CD4-positive, alpha-beta memory T cell (primary cell): Measurements from ENCODE around the gene LRRC37B. TPM values are rescaled to one million over a fixed set of nuclear protein-coding genes. Genes with fewer than 3 reads are reported as not detected.
"Not testable (repeated sequence)": the region's sequence is repeated elsewhere in the genome, so short reads cannot be mapped to it uniquely, and the experiment has no call there.

Source experiments
- CTCF ChIA-PET: fragments of 350-600 bp; sonication (Branson Sonifier 250); formaldehyde crosslinking; loops from one replicate; lab custom pipeline; 2021; ENCODE audit warnings: inconsistent platforms; ENCODE audit not compliant: partially characterized antibody; lab: Charles Lee
- POLR2A ChIA-PET: fragments of 350-600 bp; sonication (Branson Sonifier 250); formaldehyde crosslinking; loops from one replicate; lab custom pipeline; 2021; ENCODE audit not compliant: partially characterized antibody; lab: Charles Lee
- DNase-seq, 5 donors: peaks; one replicate each; pipeline versions ENCODE4 v3.0.0 to v3.0.0-alpha.2; 2020 to 2022; ENCODE audit warnings: mixed read lengths in 1 of 5
- H3K27ac ChIP-seq: one replicate; pipeline ENCODE4 v1.7.0; 2013; ENCODE audit warnings: low read depth, low read length
- H3K27me3 ChIP-seq: 2 replicates; pipeline ENCODE4 v1.7.0; 2013; ENCODE audit warnings: mild to moderate bottlenecking, low read length, moderate library complexity; ENCODE audit not compliant: insufficient read depth
- H3K36me3 ChIP-seq: 2 replicates; pipeline ENCODE4 v1.7.0; 2013; ENCODE audit warnings: mild to moderate bottlenecking, low read length, moderate library complexity; ENCODE audit not compliant: insufficient read depth
- H3K4me1 ChIP-seq: 2 replicates; pipeline ENCODE4 v1.7.0; 2013; ENCODE audit warnings: mild to moderate bottlenecking, low read length, moderate library complexity; ENCODE audit not compliant: insufficient read depth
- H3K4me3 ChIP-seq, 2 donors: one replicate each; pipeline ENCODE4 v1.7.0; 2013; ENCODE audit warnings: low read length in 2 of 2, mild to moderate bottlenecking in 1 of 2
- H3K9me3 ChIP-seq, 2 donors: one replicate each; pipeline ENCODE4 v1.7.0; 2013; ENCODE audit warnings: low read length in 2 of 2, control low read depth in 1 of 2; ENCODE audit not compliant: control insufficient read depth in 1 of 2
- H3K27ac Mint-ChIP-seq, 7 donors: one replicate each; pipeline ENCODE4 v1.8.0; 2020 to 2021; ENCODE audit warnings: mixed read lengths in 7 of 7, mild to moderate bottlenecking in 6 of 7, inconsistent platforms in 3 of 7, moderate library complexity in 3 of 7
- H3K27me3 Mint-ChIP-seq, 2 donors: one replicate each; pipeline ENCODE4 v1.8.0; 2020 to 2021; ENCODE audit warnings: mixed read lengths in 2 of 2
- H3K36me3 Mint-ChIP-seq, 2 donors: one replicate each; pipeline ENCODE4 v1.8.0; 2020 to 2021; ENCODE audit warnings: mixed read lengths in 2 of 2, inconsistent platforms in 1 of 2, mild to moderate bottlenecking in 1 of 2
- H3K4me1 Mint-ChIP-seq, 4 donors: one replicate each; pipeline ENCODE4 v1.8.0; 2020 to 2021; ENCODE audit warnings: mixed read lengths in 4 of 4, mild to moderate bottlenecking in 1 of 4
- H3K4me3 Mint-ChIP-seq, 8 donors: one replicate each; pipeline ENCODE4 v1.8.0; 2020 to 2021; ENCODE audit warnings: mixed read lengths in 8 of 8, mild to moderate bottlenecking in 7 of 8, moderate library complexity in 6 of 8, inconsistent platforms in 3 of 8
- H3K9me3 Mint-ChIP-seq, 8 donors: one replicate each; pipeline ENCODE4 v1.8.0; 2020 to 2021; ENCODE audit warnings: mixed read lengths in 8 of 8, mild to moderate bottlenecking in 5 of 8, inconsistent platforms in 3 of 8, moderate library complexity in 1 of 8
- intact Hi-C: fragments of 100-400 bp; cut with micrococcal nuclease; formaldehyde crosslinking; loops from one replicate; pipeline ENCODE4 v1.15.1; 2023
- polyA plus RNA-seq, 2 donors: library from polyadenylated mRNA; unstranded; fragments of 300-500 nt; fragmentation: Illumina TruSeq; gene quantifications; one replicate each; pipeline ENCODE4 v1.2.3, GENCODE V29; 2021
- total RNA-seq, 2 experiments: library from RNA; stranded (reverse); gene quantifications; one replicate each; pipeline ENCODE4 v1.2.3, GENCODE V29; 2021

The LRRC37B gene
- total and polyA plus RNA-seq, 4 experiments from 2014 or later: 6.4 to 68.5 (median 36.0) TPM

- DNase-seq, H3K27me3 ChIP-seq, H3K4me1 Mint-ChIP-seq, H3K4me3 Mint-ChIP-seq, H3K4me3 ChIP-seq, CTCF ChIA-PET, H3K27ac ChIP-seq, POLR2A ChIA-PET, H3K36me3 ChIP-seq, H3K27me3 Mint-ChIP-seq, H3K4me1 ChIP-seq, H3K27ac Mint-ChIP-seq, H3K9me3 ChIP-seq, H3K9me3 Mint-ChIP-seq, intact Hi-C loops: not testable (repeated sequence)
- peaks cover 19 to 43% of the 10 kb centered on the region in 2 donors for H3K36me3 Mint-ChIP-seq
Observed at GRCh38 chr17:32040246-32040645, 33.1 kb downstream of the LRRC37B start.

- H3K4me3 ChIP-seq, H3K4me3 Mint-ChIP-seq, H3K4me1 ChIP-seq, DNase-seq, H3K36me3 ChIP-seq, H3K27me3 Mint-ChIP-seq, H3K27me3 ChIP-seq, intact Hi-C loops, H3K4me1 Mint-ChIP-seq, CTCF ChIA-PET, H3K9me3 ChIP-seq, H3K9me3 Mint-ChIP-seq, H3K27ac ChIP-seq, POLR2A ChIA-PET: not testable (repeated sequence)
- H3K27ac Mint-ChIP-seq: peak overlapping the region in 2 of 7 donors; percentile 47 to 57
- peaks cover 9 to 33% of the 10 kb centered on the region in 2 donors for H3K36me3 Mint-ChIP-seq
Observed at GRCh38 chr17:32041306-32041875, 34.2 kb downstream of the LRRC37B start.

GRCh38 chr17:32042266-32042665 lies 35.1 kb downstream of the LRRC37B start:
- H3K36me3 ChIP-seq, H3K27me3 ChIP-seq, H3K9me3 ChIP-seq, H3K4me3 Mint-ChIP-seq, POLR2A ChIA-PET, intact Hi-C loops, CTCF ChIA-PET, H3K4me1 Mint-ChIP-seq, H3K9me3 Mint-ChIP-seq, H3K27ac ChIP-seq, H3K4me3 ChIP-seq, DNase-seq, H3K27ac Mint-ChIP-seq, H3K27me3 Mint-ChIP-seq, H3K4me1 ChIP-seq: not testable (repeated sequence)
- peaks cover 9 to 28% of the 10 kb centered on the region in 2 donors for H3K36me3 Mint-ChIP-seq

- H3K36me3 ChIP-seq, H3K4me1 Mint-ChIP-seq, H3K9me3 ChIP-seq, H3K27ac ChIP-seq, H3K4me3 ChIP-seq, POLR2A ChIA-PET, H3K9me3 Mint-ChIP-seq, H3K27me3 Mint-ChIP-seq, CTCF ChIA-PET, DNase-seq, H3K27me3 ChIP-seq, intact Hi-C loops, H3K4me3 Mint-ChIP-seq, H3K4me1 ChIP-seq: not testable (repeated sequence)
- Mint-ChIP-seq H3K27ac (peak overlapping the region in 3 of 7 donors; percentile 18 to 53 (median 52)), H3K36me3 (peaks cover 0 to 24% of the 10 kb centered on the region in 2 donors)
Observed at GRCh38 chr17:32045611-32046010, 38.4 kb downstream of the LRRC37B start.

- H3K4me1 Mint-ChIP-seq, H3K36me3 ChIP-seq, H3K27ac Mint-ChIP-seq, H3K4me1 ChIP-seq, POLR2A ChIA-PET, DNase-seq, H3K27me3 Mint-ChIP-seq, H3K4me3 ChIP-seq, CTCF ChIA-PET, intact Hi-C loops, H3K4me3 Mint-ChIP-seq, H3K27ac ChIP-seq, H3K9me3 Mint-ChIP-seq, H3K27me3 ChIP-seq, H3K9me3 ChIP-seq: not testable (repeated sequence)
- peaks cover 0 to 18% of the 10 kb centered on the region in 2 donors for H3K36me3 Mint-ChIP-seq
Observed at GRCh38 chr17:32047663-32048062, 40.5 kb downstream of the LRRC37B start.

- H3K27ac ChIP-seq, DNase-seq, H3K9me3 ChIP-seq, CTCF ChIA-PET, H3K27me3 ChIP-seq, intact Hi-C loops, H3K4me3 Mint-ChIP-seq, H3K9me3 Mint-ChIP-seq, H3K36me3 Mint-ChIP-seq, H3K27me3 Mint-ChIP-seq, POLR2A ChIA-PET, H3K4me3 ChIP-seq, H3K36me3 ChIP-seq, H3K4me1 Mint-ChIP-seq, H3K4me1 ChIP-seq: not testable (repeated sequence)
- peak overlapping the region in 2 of 7 donors; percentile 48 to 80 for H3K27ac Mint-ChIP-seq
Observed at GRCh38 chr17:32054985-32055384, 47.8 kb downstream of the LRRC37B start.

- H3K27me3 Mint-ChIP-seq, H3K36me3 ChIP-seq, H3K27me3 ChIP-seq, H3K36me3 Mint-ChIP-seq, H3K4me3 Mint-ChIP-seq, POLR2A ChIA-PET, H3K4me1 Mint-ChIP-seq, H3K4me1 ChIP-seq, H3K27ac ChIP-seq, H3K4me3 ChIP-seq, intact Hi-C loops, DNase-seq, CTCF ChIA-PET, H3K9me3 ChIP-seq, H3K9me3 Mint-ChIP-seq: not testable (repeated sequence)
- peak overlapping the region in 1 of 7 donors; percentile 48 for H3K27ac Mint-ChIP-seq
Observed at GRCh38 chr17:32055425-32055824, 48.2 kb downstream of the LRRC37B start.

GRCh38 chr17:32056500-32056899 lies 49.3 kb downstream of the LRRC37B start:
- H3K4me3 Mint-ChIP-seq, POLR2A ChIA-PET, H3K36me3 Mint-ChIP-seq, H3K27me3 Mint-ChIP-seq, DNase-seq, H3K27me3 ChIP-seq, H3K9me3 Mint-ChIP-seq, CTCF ChIA-PET, H3K27ac Mint-ChIP-seq, H3K4me1 Mint-ChIP-seq, H3K36me3 ChIP-seq, H3K27ac ChIP-seq, H3K4me3 ChIP-seq, intact Hi-C loops, H3K4me1 ChIP-seq, H3K9me3 ChIP-seq: not testable (repeated sequence)
